Activated gamma-delta T cell treated with anti-CD3 and anti-CD28 coated beads, Interleukin-2, amount 50 U/mL, for 16 hours (primary cell): ENCODE measurements around the gene C2CD4B.

ENCODE experiments used
- DNase-seq: peaks from one replicate; pipeline ENCODE4 v3.0.0-alpha.2; 2020; ENCODE audit warnings: low read depth

C2CD4B gene

GRCh38 chr15:62149729-62150128, 15.4 kb downstream of the C2CD4B start:
- DNase-seq = no peak

- DNase-seq = no peak
Measured at GRCh38 chr15:62147551-62147950, 17.5 kb downstream of the C2CD4B start.

DNA sequence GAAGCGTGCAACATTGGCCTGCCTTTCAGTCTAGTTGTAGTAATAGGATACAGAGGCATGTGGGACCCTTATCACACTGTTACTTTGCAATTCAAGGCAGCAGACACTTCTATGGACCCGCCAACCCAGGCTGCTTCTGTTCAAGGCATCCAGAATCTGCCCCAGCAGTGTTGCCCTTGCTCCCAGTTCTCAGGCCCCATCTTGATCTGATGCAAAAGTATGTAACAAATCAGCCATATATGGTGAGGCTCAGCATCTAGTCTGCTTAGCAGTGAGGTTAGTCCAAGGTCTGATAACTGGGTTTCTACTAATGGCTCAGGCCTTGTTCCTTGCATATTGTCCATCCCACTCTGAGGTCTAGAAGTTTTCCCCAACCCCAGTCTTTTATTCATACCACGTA, 17.9 kb downstream of the C2CD4B start:
- DNase-seq = no peak

DNA sequence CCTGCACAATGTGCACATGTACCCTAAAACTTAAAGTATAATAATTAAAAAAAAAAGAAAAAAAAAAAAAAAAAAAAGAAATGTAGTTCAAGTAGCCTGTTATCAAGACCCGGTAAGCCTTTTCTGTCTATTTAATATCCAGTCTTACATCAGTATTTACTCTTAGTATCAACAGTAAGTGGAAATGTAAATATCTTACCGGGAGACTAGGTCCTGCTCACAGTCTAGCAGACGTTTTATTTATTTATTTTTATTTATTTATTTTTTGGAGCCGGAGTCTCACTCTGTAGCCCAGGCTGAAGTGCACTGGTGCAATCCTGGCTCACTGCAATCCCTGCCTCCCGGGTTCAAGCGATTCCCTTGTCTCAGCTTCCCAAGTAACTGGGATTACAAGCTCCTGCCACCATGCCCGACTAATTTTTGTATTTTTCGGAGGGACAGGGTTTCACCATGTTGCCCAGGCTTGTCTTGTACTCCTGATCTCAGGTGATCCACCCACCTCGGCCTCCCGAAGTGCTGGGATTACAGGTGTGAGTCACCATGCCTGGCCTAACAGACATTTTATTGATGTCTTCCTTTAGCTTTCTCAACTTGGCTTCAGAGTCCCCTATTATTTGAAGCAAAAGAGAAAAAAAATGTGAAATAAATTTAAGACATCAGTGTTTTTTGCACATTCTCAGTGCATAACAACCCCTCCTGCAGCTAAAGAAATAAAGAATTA, 19.9 kb downstream of the C2CD4B start:
- DNase-seq = no peak

GRCh38 chr15:62142736-62143135, 22.3 kb downstream of the C2CD4B start:
- no peak for DNase-seq

DNA sequence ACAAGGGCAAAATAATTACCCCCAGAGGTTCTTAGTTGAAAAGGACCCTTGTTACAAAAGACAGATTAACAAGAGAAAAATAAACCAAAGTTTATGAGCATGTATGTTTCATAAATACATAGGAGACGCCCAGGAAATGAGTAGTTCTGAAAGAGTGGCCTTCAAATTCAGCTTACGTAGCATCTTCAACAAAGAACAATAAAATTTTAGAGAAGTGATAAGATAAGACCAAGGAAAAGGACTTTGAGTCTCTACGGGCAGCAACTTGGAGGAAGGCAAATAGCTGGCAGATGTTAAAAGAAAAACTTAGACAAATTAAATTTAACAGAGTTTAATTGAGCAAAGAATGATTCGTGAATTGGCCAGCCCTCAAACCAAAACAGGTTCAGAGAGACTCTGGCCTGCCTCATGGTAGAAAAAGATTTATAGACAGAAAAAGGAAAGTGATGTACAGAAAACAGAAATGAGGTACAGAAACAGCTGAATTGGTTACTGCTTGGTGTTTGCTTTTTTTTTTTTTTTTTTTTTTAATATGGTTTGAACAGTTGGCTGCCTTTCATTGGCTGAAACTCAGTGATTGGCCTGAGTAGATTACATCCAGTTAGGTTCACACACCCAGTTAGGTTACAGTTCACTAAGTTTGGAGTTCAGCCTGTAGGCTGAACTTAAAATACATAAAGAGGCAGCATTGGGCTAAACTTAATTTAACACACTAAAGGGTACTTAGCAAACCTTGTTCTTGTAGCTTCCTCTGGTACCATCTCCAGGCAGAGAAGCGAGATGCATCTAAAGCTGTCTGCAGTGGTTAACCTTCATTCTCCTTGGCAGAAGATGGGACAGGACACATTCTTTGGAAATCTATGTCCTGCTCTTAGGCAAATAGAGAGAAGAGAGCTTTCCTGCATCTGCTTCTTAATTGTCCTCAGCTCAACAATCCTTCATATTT, 23.2 kb downstream of the C2CD4B start:
- DNase-seq = no peak

DNA sequence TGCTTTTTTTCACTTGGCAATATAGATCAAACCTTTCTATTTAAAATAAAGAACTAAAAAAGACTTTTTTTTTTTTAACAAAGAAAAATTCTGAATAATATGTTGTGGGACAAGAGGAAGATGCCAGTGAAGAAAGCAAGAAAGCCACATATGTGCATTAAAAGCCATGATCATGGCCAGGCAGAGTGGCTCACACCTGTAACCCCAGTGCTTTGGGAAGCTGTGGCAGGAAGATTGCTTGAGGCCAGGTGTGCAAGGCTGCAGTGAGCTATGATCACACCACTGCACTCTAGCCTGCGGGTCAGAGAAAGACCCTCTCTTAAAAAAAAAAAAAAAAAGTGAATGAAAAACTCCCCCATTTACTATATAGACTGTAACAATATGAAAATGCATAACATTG, 23.9 kb downstream of the C2CD4B start:
- no peak for DNase-seq

DNA sequence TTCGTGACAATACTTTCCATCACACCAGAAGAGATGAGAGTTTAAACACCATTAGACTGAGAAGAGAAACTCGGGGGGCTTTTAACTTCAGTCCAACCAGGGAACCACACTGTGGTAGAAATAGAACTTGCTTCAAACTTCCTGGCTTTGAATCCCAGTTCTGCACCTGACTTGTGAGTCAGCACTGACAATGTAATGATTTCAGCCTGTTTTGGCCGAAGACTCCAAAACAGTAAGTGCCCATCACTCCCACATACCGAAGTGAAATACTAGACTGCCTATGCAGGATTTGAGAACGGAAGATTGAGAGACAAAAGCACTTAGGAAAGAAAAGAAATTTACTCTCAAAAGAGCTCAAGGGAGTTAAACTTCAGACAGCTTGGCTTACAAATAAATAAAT, 27.0 kb downstream of the C2CD4B start:
- DNase-seq = no peak

DNA sequence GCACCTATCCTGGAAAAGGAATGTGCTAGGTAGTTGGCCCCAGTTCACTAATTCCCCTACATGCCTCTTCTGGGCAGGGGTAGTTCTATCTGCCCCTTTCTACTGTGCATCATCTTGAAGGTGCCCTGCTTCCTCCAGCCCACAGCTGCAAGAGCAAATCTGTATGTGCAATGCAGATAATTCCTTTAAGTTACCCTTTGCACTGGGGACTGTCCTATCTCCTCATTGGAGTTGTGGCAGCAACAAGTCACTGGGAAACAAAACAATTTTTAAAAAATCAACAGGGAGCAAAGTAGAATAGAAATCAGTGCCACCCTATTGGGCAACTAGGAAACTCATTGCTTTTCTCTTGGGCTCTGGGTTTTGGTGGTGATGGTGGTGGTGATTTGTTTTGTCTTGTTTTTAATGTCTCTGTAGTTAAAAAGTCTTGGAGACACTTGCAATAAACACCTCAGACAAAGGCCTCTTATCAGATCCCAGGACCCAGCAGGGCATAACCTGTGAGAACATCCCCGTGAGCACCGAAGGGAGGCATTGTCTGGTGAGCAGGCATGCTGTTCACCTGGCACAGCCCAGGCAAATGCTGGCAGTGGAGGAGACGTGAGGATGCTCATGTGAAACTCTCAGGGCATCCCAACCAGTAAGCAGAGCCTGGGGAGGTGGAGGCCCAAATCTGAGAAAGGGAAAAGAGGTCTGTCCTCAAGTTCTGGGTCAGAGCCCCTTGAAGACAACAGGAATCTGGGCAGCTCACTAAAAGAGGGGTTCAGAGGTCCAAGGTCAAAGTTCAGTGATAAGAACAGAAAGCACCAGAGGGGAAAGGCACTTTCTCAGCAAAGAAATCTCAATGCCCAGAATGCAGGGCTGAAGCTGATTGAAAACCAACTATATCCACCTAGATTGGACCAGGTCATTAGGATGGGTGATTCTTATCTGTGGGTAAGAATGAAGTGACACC, 27.9 kb downstream of the C2CD4B start:
- no peak for DNase-seq

DNA sequence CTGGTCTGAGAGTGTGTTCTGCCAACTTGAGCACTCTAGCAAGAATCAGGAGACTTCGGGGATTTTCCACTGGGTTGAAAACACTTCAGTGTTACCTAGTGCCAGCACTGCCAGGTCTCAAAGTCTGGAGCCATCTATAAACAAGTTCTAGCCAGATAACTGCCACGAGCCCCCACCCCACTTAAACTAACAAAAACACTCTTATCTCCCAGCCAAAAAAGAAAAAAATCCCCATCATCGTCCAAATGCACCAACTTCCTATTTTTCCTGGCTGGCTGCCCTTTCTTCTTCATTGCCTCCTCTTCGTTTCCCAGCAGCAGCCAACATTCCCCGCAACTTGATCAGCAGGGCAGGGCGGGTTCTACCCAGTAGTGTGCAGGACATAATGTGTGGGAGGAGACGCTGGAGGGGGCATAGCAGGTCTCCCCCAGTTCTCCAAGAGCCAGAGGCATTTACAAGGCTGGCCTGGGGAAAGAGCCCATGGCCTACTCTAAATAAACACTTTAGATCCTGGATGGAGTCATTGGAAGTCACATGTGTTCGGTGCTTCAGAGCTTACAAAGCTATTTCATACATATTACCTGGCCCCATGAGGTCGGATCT, 29.5 kb downstream of the C2CD4B start:
- DNase-seq = no peak

GRCh38 chr15:62133141-62133540, 31.9 kb downstream of the C2CD4B start:
- no peak for DNase-seq

GRCh38 chr15:62128916-62129315, 36.2 kb downstream of the C2CD4B start:
- no peak for DNase-seq

GRCh38 chr15:62126364-62126763, 38.7 kb downstream of the C2CD4B start:
- no peak for DNase-seq

DNA sequence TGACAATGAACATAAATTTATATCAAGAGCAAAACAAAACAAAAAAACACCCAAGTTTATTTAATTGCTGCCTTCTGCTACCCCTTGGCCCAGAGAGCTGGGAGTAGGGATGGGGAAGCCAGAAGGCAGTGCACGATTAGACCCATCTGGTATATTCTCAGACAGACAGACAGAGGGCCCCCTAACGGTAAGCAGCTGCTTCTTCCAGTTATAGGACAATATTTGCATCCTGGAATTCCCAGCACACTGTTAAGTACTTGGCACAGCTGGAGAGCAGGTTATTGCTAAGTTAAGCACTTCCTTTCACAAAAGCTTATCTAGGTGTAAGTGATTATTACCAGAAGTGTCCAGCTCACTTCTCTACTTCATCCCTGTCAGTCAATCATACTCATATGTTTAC, 39.3 kb downstream of the C2CD4B start:
- DNase-seq = no peak

- no peak for DNase-seq
Measured at GRCh38 chr15:62124973-62125303, 40.1 kb downstream of the C2CD4B start.

DNA sequence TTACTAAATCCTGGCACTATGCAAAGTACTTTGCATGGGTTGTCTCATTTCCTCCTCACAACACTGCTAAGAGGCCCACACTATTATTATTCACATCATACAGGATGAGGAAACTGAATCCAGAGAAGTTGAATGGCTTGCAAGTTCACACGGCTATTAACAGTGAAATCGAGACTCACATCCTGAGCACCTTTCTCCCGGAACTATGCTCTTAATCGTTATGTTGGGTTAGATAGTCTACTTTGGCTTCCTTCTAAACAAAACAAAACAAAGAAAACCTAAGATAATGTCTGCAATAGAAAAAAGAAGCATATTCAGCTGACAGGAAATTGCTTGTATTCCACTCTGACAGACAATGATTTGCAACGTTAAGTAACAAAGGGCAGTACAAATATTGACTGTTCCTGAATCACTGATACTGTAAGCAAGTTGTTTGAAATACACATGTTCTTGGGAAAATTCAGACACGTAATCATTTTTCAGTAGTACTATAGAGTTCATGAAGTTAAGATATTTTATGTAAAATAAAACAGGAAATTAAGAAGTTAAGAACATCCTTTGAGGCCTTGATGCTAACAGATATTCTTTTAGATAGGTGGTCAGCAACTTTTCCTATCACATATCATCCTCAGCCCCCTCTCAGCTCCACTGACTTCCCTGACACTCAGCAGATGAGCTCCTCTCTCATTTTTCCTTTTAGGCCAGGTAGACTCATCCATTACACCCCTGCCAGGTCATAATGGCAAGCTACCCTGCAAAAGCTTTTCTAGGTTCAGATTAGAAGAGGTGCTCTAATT, 40.7 kb downstream of the C2CD4B start:
- no peak for DNase-seq

GRCh38 chr15:62122249-62122648, 42.8 kb downstream of the C2CD4B start:
- DNase-seq = no peak

- DNase-seq = no peak
Measured at GRCh38 chr15:62121273-62122015, 43.6 kb downstream of the C2CD4B start.

DNA sequence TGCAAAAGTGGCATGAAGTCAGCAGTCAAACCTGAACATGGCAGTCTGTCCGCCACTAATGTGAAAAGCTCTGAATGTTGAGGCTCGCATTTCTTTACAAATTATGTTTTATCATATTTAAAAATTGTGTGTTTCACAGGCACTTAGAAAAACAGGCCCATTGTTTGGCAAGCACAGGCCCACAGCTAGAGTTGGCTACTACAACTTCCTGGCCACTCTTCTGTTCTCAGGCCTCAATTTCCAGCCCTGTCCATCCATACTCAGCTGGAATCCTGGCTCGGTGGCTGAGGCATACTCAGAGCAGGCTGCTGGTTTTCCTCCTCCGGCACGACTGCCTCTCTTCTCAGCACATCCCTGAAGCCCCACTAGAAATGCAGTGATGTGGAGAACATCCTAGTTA, 44.3 kb downstream of the C2CD4B start:
- DNase-seq = no peak

- DNase-seq = no peak
Measured at GRCh38 chr15:62119874-62120273, 45.2 kb downstream of the C2CD4B start.
